ENCODE measurements around the gene ARHGAP10.

DNA sequence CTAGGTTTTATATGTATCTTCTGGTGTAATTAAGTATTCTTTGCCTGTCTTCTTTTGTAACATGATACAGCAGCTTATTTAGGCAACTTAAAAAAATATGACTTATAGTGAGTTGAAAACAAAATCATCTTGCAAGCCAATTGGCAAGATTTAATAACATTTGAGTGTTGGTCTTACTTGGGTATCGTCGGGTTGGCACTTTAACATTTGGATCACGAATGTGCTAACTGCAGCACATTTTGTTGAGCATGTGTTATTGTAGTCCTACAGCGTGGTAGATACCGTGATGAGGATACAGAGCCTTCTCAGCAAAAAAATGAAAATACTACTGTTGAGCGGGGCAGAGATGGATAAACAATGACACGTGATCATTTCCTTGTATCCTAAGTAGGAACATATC, 295.3 kb downstream of the ARHGAP10 start:
- TF ChIP-seq MAX (IDR thresholded peaks at IDR 0.05) (no peak), RAD21 (IDR thresholded peaks at IDR 0.05; ENCODE audit: low read depth) (no peak)
